Thyroid gland (tissue), 4 donors: ENCODE data around the gene SLC15A2. TPM values are rescaled to one million over a fixed set of nuclear protein-coding genes. Genes with fewer than 3 reads are reported as not detected.

ENCODE experiments used
- DNase-seq, 2 donors: peaks; one replicate each; pipeline ENCODE4 v3.0.0-alpha.2; 2019
- H3K27ac ChIP-seq, 3 donors: fragments of 200-600 bp; sonication (generic); 1 replicate in 2 of 3; 2 replicates in 1 of 3; pipeline ENCODE4 v1.5.1; 2016 to 2019; ENCODE audit warnings: mild to moderate bottlenecking in 1 of 3, moderate library complexity in 1 of 3
- H3K27me3 ChIP-seq: fragments of 200-600 bp; sonication (generic); one replicate; pipeline ENCODE4 v1.5.1; 2019
- H3K36me3 ChIP-seq, 2 donors: fragments of 200-600 bp; sonication (generic); one replicate each; pipeline ENCODE4 v1.5.1; 2016 to 2019
- H3K4me1 ChIP-seq, 2 donors: fragments of 200-600 bp; sonication (generic); one replicate each; pipeline ENCODE4 v1.5.1; 2017 to 2019
- H3K4me3 ChIP-seq, 3 donors: fragments of 200-600 bp; sonication (generic); replicated peaks in 1 of 3; 1 replicate in 2 of 3; 2 replicates in 1 of 3; pipeline ENCODE4 v1.5.1; 2016; ENCODE audit warnings: mild to moderate bottlenecking in 1 of 3
- H3K9me3 ChIP-seq: fragments of 200-600 bp; sonication (generic); one replicate; pipeline ENCODE4 v1.5.1; 2017
- CTCF ChIP-seq, 6 experiments: fragments of 200-600 bp in 3 of 6; fragments of 450-650 bp in 3 of 6; sonication (generic) in 3 of 6; IDR thresholded peaks; one replicate each; pipeline ENCODE4 v1.5.1; 2016 to 2019; ENCODE audit warnings: antibody characterized with exemption in 6 of 6, mild to moderate bottlenecking in 2 of 6, inconsistent platforms in 1 of 6, moderate library complexity in 1 of 6
- POLR2A ChIP-seq, 2 donors: fragments of 450-650 bp; IDR thresholded peaks; one replicate each; pipeline ENCODE4 v1.6.1; 2017; ENCODE audit warnings: antibody characterized with exemption in 2 of 2, mild to moderate bottlenecking in 2 of 2, moderate library complexity in 1 of 2
- WGBS, 2 donors: methylation state at CpG; one replicate each; pipeline ENCODE4 v1.1.5; 2017; 5-methylcytosine and 5-hydroxymethylcytosine counted together
- intact Hi-C: fragments of 100-400 bp; cut with DNase I; formaldehyde crosslinking; loops from one replicate; pipeline ENCODE4 v1.15.1; 2023
- total RNA-seq, 4 donors: library from RNA; depleted of rRNA; stranded (reverse); fragments of >200 nt; gene quantifications; one replicate each; pipeline ENCODE4 v1.2.3, GENCODE V29; 2016

SLC15A2 gene
- total RNA-seq, 4 donors from 2014 or later = 3.5 to 10.2 (median 8.7) TPM

- 77 to 87% methylated on average over 2 of the region's 2 CpGs for WGBS, 2 donors
- intact Hi-C loops = no loop called here
Observed at GRCh38 chr3:121988146-121988545, 93.9 kb downstream of the SLC15A2 start.

GRCh38 chr3:121989943-121990342, 95.7 kb downstream of the SLC15A2 start:
- DNase-seq = peak in 1 of 2 donors; percentile 20
- Histone ChIP-seq H3K36me3 (peaks cover 0 to 7% of the 10 kb centered on the region in 2 donors), H3K4me1 (peaks cover 12% of the 10 kb centered on the region in 2 donors), H3K4me3 (no peak overlapping the region), H3K9me3 (no peaks in the 10 kb centered on the region), H3K27me3 (no peaks in the 10 kb centered on the region), H3K27ac (no peak overlapping the region)
- intact Hi-C loops = no loop called here
- TF ChIP-seq POLR2A (IDR thresholded peaks at IDR 0.05) = no peak
- TF ChIP-seq CTCF (IDR thresholded peaks at IDR 0.05) = no peak

More at GRCh38 chr3:121988146-121988545, 93.9 kb downstream of the SLC15A2 start:
- Histone ChIP-seq H3K4me1 (peaks cover 8 to 12% of the 10 kb centered on the region in 2 donors), H3K36me3 (peaks cover 0 to 1% of the 10 kb centered on the region in 2 donors), H3K9me3 (no peaks in the 10 kb centered on the region), H3K4me3 (no peak overlapping the region), H3K27ac (no peak overlapping the region), H3K27me3 (no peaks in the 10 kb centered on the region)
- DNase-seq = no peak
- no peak for TF ChIP-seq CTCF (IDR thresholded peaks at IDR 0.05)
- no peak for TF ChIP-seq POLR2A (IDR thresholded peaks at IDR 0.05)

GRCh38 chr3:121992601-121993560, 98.7 kb downstream of the SLC15A2 start:
- H3K27me3 ChIP-seq = no peaks in the 10 kb centered on the region
- DNase-seq = no peak
- peaks cover 0 to 7% of the 10 kb centered on the region in 2 donors for H3K36me3 ChIP-seq
- no peak for TF ChIP-seq CTCF (IDR thresholded peaks at IDR 0.05)
- TF ChIP-seq POLR2A (IDR thresholded peaks at IDR 0.05) = no peak
- peaks cover 3 to 11% of the 10 kb centered on the region in 2 donors for H3K4me1 ChIP-seq
- no peak overlapping the region for H3K27ac ChIP-seq
- no peak overlapping the region for H3K4me3 ChIP-seq
- WGBS, 2 donors = 94 to 97% methylated on average over 13 to 22 of the region's 31 CpGs
- intact Hi-C loops = no loop called here
- no peaks in the 10 kb centered on the region for H3K9me3 ChIP-seq

Other genes with a start within 250 kb of the SLC15A2 start
- 10 to 100 TPM; 14.6 to 42.5 (median 19.9) TPM for gene HCLS1, start 233.5 kb upstream of the SLC15A2 start, total RNA-seq
- 100 to 1,000 TPM in 2 of 4 donors, 10 to 100 TPM in 2; 77.8 to 102 (median 97.3) TPM for gene GOLGB1, start 144.7 kb upstream of the SLC15A2 start, total RNA-seq
- 10 to 100 TPM; 16.3 to 37.9 (median 31.4) TPM for gene IQCB1, start 59.3 kb upstream of the SLC15A2 start, total RNA-seq
- 1 to 10 TPM; 2.6 to 6.8 (median 4.8) TPM for gene EAF2, start 59.2 kb upstream of the SLC15A2 start, total RNA-seq
- 10 to 100 TPM in 2 of 4 donors, 1 to 10 TPM in 2; 4.3 to 12.0 (median 8.7) TPM for gene ILDR1, start 127.8 kb downstream of the SLC15A2 start, total RNA-seq
- gene CD86, start 161.0 kb downstream of the SLC15A2 start, total RNA-seq = 1 to 10 TPM in 3 of 4 donors, under 1 TPM in 1; 0.49 to 4.2 (median 1.8) TPM